ENCODE measurements around the gene ANO10.

GRCh38 chr3:43515208-43515917, 106.4 kb downstream of the ANO10 start:
- no peak for TF ChIP-seq CTCF (IDR thresholded peaks at IDR 0.05)
- no peak for TF ChIP-seq POLR2A (IDR thresholded peaks at IDR 0.05)
